ENCODE data around the gene NUCKS1. TPM values are rescaled to one million over a fixed set of nuclear protein-coding genes. Genes with fewer than 3 reads are reported as not detected.

NUCKS1 gene
- total RNA-seq, 1 experiment from 2014 or later: 319 TPM

DNA sequence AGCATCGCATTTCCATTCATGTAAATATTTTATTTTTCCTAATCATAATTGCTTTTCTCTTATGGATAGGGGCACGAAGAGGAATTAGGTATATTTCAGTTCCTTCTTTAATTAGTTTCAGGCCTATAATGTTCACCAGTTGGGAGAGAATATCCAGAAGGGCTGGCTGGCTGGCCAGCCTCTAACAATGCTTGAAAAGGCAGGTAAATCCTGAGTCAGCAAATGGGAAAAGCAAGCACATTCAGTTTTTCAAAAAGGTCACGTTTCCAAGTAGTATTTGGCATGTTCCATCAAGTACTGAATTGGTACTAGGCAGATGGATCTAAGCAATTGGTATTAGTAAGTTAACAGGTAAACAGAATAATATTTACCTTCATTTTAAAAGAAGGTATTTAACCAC lies 17.3 kb upstream of the NUCKS1 start:
- CTCF ChIA-PET: no interaction called here
- no TSS peak for BruUV-seq (replicated peaks)
- TF ChIP-seq CTCF (conservative IDR thresholded peaks at IDR 0.05) (no peak), EZH2 (IDR thresholded peaks at IDR 0.05; ENCODE audit: low read depth) (no peak)

DNA sequence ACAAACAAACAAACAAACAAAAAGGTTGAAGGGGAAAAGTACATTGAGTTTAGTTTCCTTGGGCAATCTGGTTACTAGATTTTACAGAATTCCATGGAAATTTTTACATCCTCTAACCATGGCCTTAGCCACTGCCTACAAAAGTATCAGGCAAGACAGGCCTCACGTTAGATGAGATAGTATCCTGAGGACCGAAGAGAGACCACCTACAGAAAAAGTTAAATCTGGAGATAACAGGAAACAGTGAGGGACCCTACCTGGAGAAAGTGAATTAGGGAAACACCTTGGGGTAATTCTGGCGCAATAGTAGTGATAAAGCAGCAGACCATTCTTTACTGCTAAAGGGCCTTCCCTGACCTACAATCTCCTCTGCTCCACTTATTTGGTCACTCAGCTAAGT lies 16.6 kb upstream of the NUCKS1 start:
- ChIA-PET CTCF (no interaction called here), POLR2A (ENCODE audit: unreplicated experiment) (interaction anchor here (0.6 kb wide), 1 partner anchor 185 kb away, joined by 7 read pairs; no protein-coding TSS in a partner anchor)
- BruUV-seq (replicated peaks): no TSS peak
- Histone ChIP-seq H3K9me2 (ENCODE audit: insufficient read depth) (no peaks in the 10 kb centered on the region), H2AFZ (no peak overlapping the region), H3K4me1 (replicated peaks; ENCODE audit: insufficient read depth) (no peaks in the 10 kb centered on the region; the same call in 1 of the 2 replicates), H3K9me3 (ENCODE audit: insufficient read depth, low read depth) (no peaks in the 10 kb centered on the region), H3K79me2 (ENCODE audit: low read depth) (no peaks in the 10 kb centered on the region), H3F3A (ENCODE audit: insufficient read depth, low read depth) (no peaks in the 10 kb centered on the region; the same call in 1 of the 2 replicates), H4K20me1 (ENCODE audit: insufficient read depth) (no peaks in the 10 kb centered on the region), H3K4me3 (no peak overlapping the region), H3K27ac (no peak overlapping the region), H3K27me3 (ENCODE audit: insufficient read depth, low read depth) (no peaks in the 10 kb centered on the region), H3K4me2 (no peak overlapping the region), H3K36me3 (ENCODE audit: low read depth) (no peaks in the 10 kb centered on the region)
- no peak for TF ChIP-seq EZH2 (IDR thresholded peaks at IDR 0.05; ENCODE audit: low read depth)
- no peak for TF ChIP-seq CTCF (conservative IDR thresholded peaks at IDR 0.05)
- DNase-seq: no peak
- intact Hi-C loops (cut with micrococcal nuclease; ENCODE audit: unreplicated experiment): no loop called here

More for the DNA sequence above, 17.3 kb upstream of the NUCKS1 start:
- Histone ChIP-seq H3K4me1 (replicated peaks; ENCODE audit: insufficient read depth) (no peaks in the 10 kb centered on the region; the same call in 1 of the 2 replicates), H3K79me2 (ENCODE audit: low read depth) (no peaks in the 10 kb centered on the region), H3F3A (ENCODE audit: insufficient read depth, low read depth) (no peaks in the 10 kb centered on the region; the same call in 1 of the 2 replicates), H3K27me3 (ENCODE audit: insufficient read depth, low read depth) (no peaks in the 10 kb centered on the region), H3K4me3 (no peak overlapping the region), H2AFZ (no peak overlapping the region), H3K9me2 (ENCODE audit: insufficient read depth) (no peaks in the 10 kb centered on the region), H3K9me3 (ENCODE audit: insufficient read depth, low read depth) (no peaks in the 10 kb centered on the region), H3K36me3 (ENCODE audit: low read depth) (no peaks in the 10 kb centered on the region), H3K27ac (no peak overlapping the region), H3K4me2 (no peak overlapping the region), H4K20me1 (ENCODE audit: insufficient read depth) (no peaks in the 10 kb centered on the region)
- intact Hi-C loops (cut with micrococcal nuclease; ENCODE audit: unreplicated experiment): no loop called here
- POLR2A ChIA-PET (ENCODE audit: unreplicated experiment): no interaction called here
- no peak for DNase-seq

DNA sequence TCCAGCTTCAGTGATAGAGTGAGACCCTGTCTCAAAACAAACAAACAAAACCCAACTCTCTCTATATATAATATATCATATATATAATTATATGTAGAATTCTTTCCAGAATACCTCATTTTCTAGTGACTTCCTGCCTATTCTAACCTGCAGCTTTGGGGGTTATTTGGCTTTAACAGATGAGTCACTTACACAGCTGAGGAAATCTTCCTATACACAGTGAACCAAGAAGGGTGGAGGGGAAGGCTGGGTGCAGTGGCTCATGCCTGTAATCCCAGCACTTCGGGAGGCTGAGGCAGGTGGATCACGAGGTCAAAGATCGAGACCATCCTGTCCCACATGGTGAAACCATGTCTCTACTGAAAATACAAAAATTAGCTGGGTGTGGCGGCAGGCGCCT lies 16.1 kb upstream of the NUCKS1 start:
- TF ChIP-seq CTCF (conservative IDR thresholded peaks at IDR 0.05) (no peak), EZH2 (IDR thresholded peaks at IDR 0.05; ENCODE audit: low read depth) (no peak)
- intact Hi-C loops (cut with micrococcal nuclease; ENCODE audit: unreplicated experiment): no loop called here
- H3K4me3 ChIP-seq: no peak overlapping the region
- no peaks in the 10 kb centered on the region for H3K79me2 ChIP-seq (ENCODE audit: low read depth)
- H3K9me2 ChIP-seq (ENCODE audit: insufficient read depth): no peaks in the 10 kb centered on the region
- CTCF ChIA-PET: no interaction called here
- no peak overlapping the region for H3K27ac ChIP-seq
- H3K9me3 ChIP-seq (ENCODE audit: insufficient read depth, low read depth): no peaks in the 10 kb centered on the region
- no TSS peak for BruUV-seq (replicated peaks)
- H3K27me3 ChIP-seq (ENCODE audit: insufficient read depth, low read depth): no peaks in the 10 kb centered on the region
- H3K36me3 ChIP-seq (ENCODE audit: low read depth): no peaks in the 10 kb centered on the region
- no peaks in the 10 kb centered on the region; the same call in 1 of the 2 replicates for H3F3A ChIP-seq (ENCODE audit: insufficient read depth, low read depth)
- H2AFZ ChIP-seq: no peak overlapping the region
- H3K4me1 ChIP-seq (replicated peaks; ENCODE audit: insufficient read depth): no peaks in the 10 kb centered on the region; the same call in 1 of the 2 replicates
- POLR2A ChIA-PET (ENCODE audit: unreplicated experiment): interaction anchor here (0.6 kb wide), 3 partner anchors 17 to 223 kb away, joined by 7 to 23 read pairs (median 8); no protein-coding TSS in a partner anchor
- H4K20me1 ChIP-seq (ENCODE audit: insufficient read depth): no peaks in the 10 kb centered on the region
- no peak overlapping the region for H3K4me2 ChIP-seq
- DNase-seq: no peak

All from PC-9 (cell line).